Ishikawa (cell line): ENCODE measurements around the gene NKAIN2.

Experiments
- CEBPB ChIP-seq: IDR thresholded peaks from 2 replicates; pipeline ENCODE4 v1.6.1; 2012
- CREB1 ChIP-seq: IDR thresholded peaks from 2 replicates; pipeline ENCODE4 v1.6.1; 2012; ENCODE audit warnings: low read depth
- EGR1 ChIP-seq: IDR thresholded peaks from 2 replicates; pipeline ENCODE4 v1.6.1; 2012
- EP300 ChIP-seq: IDR thresholded peaks from 2 replicates; pipeline ENCODE4 v1.6.1; 2012; ENCODE audit warnings: borderline replicate concordance
- FOXM1 ChIP-seq: IDR thresholded peaks from 2 replicates; pipeline ENCODE4 v1.6.1; 2012; ENCODE audit warnings: low read depth, borderline replicate concordance
- MAX ChIP-seq: IDR thresholded peaks from 2 replicates; pipeline ENCODE4 v1.6.1; 2012
- NFIC ChIP-seq: IDR thresholded peaks from 2 replicates; pipeline ENCODE4 v1.6.1; 2012
- RAD21 ChIP-seq: IDR thresholded peaks from 2 replicates; pipeline ENCODE4 v1.6.1; 2012; ENCODE audit warnings: low read depth
- REST ChIP-seq: IDR thresholded peaks from 2 replicates; pipeline ENCODE4 v1.6.1; 2012; ENCODE audit warnings: low read depth, mild to moderate bottlenecking
- TAF1 ChIP-seq: IDR thresholded peaks from 2 replicates; pipeline ENCODE4 v1.6.1; 2012; ENCODE audit warnings: low read depth, mild to moderate bottlenecking
- TCF12 ChIP-seq: IDR thresholded peaks from 2 replicates; pipeline ENCODE4 v1.6.1; 2012; ENCODE audit warnings: low read depth
- TEAD4 ChIP-seq: IDR thresholded peaks from 2 replicates; pipeline ENCODE4 v1.6.1; 2012
- USF1 ChIP-seq: IDR thresholded peaks from 2 replicates; pipeline ENCODE4 v1.6.1; 2012
- YY1 ChIP-seq: IDR thresholded peaks from 2 replicates; pipeline ENCODE4 v1.6.1; 2012; ENCODE audit warnings: low read depth
- ZBTB7A ChIP-seq: IDR thresholded peaks from 2 replicates; pipeline ENCODE4 v1.6.1; 2012; ENCODE audit warnings: low read depth

NKAIN2 gene

GRCh38 chr6:123768921-123769320, 34.7 kb upstream of the NKAIN2 start:
- TF ChIP-seq USF1 (no peak), NFIC (no peak), TAF1 (no peak), ZBTB7A (no peak), MAX (no peak), YY1 (no peak), REST (no peak), EGR1 (no peak), TEAD4 (no peak), EP300 (no peak)

- TF ChIP-seq YY1: no peak
- no peak for TF ChIP-seq NFIC
Observed at GRCh38 chr6:123769431-123769830, 34.2 kb upstream of the NKAIN2 start.

GRCh38 chr6:123770247-123770949, 33.3 kb upstream of the NKAIN2 start:
- TF ChIP-seq TCF12: no peak
- TF ChIP-seq REST: no peak
- no peak for TF ChIP-seq FOXM1
- no peak for TF ChIP-seq MAX
- TF ChIP-seq CEBPB: no peak
- no peak for TF ChIP-seq RAD21
- TF ChIP-seq USF1: no peak
- no peak for TF ChIP-seq EGR1
- no peak for TF ChIP-seq TEAD4
- no peak for TF ChIP-seq ZBTB7A
- no peak for TF ChIP-seq EP300
- no peak for TF ChIP-seq TAF1
- TF ChIP-seq NFIC: no peak
- no peak for TF ChIP-seq CREB1
- no peak for TF ChIP-seq YY1

GRCh38 chr6:123771126-123771525, 32.5 kb upstream of the NKAIN2 start:
- TF ChIP-seq EP300: no peak
- TF ChIP-seq USF1: no peak

- no peak for TF ChIP-seq CEBPB
- TF ChIP-seq RAD21: 0 out of 2 replicates have a peak, but pooled peaks have one; percentile 8
- no peak for TF ChIP-seq FOXM1
- no peak for TF ChIP-seq MAX
Observed at GRCh38 chr6:123777563-123777962, 26.1 kb upstream of the NKAIN2 start.

GRCh38 chr6:123780021-123780420, 23.6 kb upstream of the NKAIN2 start:
- TF ChIP-seq TAF1 (no peak), MAX (no peak), TCF12 (no peak), REST (no peak)
